Fibroblast of skin of left quadriceps (primary cell): ENCODE data around the gene AOAH.

Experiments used
- DNase-seq, 2 experiments: peaks; one replicate each; pipeline ENCODE4 v3.0.0-alpha.2; 2013; ENCODE audit warnings: low read depth in 2 of 2

The AOAH gene, protein sequence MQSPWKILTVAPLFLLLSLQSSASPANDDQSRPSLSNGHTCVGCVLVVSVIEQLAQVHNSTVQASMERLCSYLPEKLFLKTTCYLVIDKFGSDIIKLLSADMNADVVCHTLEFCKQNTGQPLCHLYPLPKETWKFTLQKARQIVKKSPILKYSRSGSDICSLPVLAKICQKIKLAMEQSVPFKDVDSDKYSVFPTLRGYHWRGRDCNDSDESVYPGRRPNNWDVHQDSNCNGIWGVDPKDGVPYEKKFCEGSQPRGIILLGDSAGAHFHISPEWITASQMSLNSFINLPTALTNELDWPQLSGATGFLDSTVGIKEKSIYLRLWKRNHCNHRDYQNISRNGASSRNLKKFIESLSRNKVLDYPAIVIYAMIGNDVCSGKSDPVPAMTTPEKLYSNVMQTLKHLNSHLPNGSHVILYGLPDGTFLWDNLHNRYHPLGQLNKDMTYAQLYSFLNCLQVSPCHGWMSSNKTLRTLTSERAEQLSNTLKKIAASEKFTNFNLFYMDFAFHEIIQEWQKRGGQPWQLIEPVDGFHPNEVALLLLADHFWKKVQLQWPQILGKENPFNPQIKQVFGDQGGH

DNA sequence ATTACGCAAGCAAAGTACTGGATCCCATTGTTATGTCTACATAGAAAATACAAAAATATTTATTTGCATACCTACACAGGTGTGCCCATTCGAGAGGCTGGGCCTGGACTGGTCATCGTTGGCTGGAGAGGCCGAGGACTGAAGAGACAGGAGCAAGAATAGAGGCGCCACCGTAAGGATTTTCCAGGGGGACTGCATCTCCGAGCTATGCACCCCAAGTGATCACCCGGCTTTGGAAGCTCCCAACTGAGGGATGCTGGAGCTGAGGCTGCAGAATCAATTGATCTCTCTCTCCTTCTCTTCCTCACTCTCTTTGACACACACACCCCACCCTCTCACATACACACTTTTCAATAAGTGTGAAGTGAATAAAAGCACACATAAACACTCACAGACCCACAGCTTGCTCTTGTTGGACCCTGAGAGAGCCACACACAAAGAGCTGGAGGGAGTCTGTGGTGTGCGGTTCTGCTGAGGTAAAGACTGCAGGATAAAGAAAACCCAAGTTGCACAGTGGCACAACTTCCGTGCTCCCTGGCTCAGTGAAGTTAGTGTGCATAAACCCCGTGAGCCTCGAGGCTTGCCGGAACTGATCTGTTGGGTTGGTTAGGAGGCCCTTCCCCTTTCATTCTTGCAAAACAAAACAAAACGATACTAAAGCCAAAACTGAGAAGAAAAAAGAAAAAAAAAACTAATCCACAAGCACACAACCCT is at the start of gene AOAH:
Gene AOAH, minus strand, starts transcription at position 544 of the 714 bp plus-strand sequence. Its CDS starts 346 bp downstream, at position 198.
- DNase-seq: no peak

DNA sequence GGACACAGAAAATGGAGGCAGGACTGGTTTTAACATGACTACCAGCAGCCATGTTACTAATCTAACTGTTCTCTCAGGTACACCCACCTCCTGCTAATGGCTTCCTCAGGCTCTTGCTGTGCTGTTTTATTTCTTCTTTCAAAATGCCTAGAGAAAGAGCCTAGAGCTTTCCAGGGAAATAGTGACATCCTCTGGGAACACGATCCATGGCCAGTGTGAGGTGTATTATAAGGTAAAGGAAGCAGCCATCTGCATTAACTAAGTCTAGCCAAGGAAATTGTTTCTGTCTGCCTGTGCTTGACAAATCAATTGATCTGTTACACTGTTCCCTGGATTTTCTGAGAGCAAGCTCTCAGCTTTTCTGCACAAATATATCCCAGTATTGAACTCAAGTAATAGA is 42.2 kb upstream of the AOAH start:
- no peak for DNase-seq

DNA sequence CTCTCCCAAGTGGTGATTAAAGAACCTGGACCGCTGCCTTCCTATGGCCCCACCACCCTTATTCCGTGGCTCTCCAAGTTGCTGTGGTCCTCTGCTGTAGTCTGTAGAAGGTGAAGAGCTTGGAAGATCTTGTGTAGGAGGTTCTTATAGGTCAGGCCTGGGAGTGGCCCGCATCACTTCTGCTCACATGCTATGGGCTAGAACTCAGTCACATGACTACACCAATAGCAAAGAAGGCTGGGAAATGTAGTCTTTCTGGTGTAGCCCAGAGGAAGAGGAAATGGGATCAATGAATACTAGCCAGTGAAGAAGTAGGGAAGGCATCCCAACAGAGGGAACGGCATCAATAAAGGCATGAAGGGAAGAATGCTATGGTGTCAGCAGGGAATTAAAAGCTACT is 41.3 kb upstream of the AOAH start:
- DNase-seq: no peak

DNA sequence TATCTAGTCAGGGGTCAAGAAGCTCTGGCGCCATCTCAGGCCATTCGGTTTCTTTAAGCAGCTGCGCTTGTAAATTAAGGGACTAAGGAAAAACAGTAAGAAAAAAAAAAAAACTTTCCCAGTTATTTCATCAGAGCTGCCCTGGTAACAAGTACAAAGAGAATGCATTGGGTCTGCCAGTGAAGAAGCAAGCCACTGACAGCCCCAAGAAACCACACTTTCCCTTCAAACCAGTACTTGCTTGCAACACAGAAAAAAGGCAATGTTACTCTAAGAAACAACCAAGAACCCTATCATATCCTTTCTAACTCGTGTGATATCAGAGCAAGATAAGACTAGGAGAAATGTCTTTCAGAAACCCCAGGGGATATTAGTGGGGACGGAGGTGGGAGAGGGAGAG is 40.6 kb upstream of the AOAH start:
- DNase-seq: no peak

DNA sequence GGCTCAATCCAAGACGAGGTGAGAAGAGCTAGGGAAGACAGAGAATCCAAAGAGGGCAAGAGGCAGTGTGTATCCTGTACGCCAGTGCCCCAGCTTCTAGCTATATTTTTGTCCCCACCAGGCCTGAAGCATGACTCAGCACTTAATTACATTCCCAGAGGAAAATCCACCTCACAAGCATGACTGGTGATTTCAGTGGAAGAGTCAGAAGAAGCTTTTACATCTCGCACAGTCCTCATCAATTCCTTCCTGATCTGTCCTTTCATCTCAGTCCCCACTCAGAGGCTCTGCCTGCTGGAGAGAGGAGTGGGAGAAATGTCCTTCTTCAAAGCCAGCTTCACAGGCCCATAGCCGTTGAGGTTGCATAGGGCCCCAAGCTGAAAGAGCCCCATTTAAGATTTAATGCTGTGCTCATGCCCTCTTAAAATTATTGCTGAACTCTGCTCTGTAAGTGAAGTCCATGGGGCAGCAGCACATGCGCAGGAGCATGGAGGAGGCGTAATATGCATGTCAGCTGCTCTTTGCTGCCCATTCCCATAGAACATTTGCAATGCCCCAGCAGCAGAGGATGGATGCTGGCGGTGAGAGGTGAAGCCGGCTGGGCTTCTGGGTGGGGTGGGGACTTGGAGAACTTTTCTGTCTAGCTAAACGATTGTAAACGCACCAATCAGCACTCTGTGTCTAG is 39.0 kb upstream of the AOAH start:
- DNase-seq: no peak

GRCh38 chr7:36762394-36762793 is 38.1 kb upstream of the AOAH start:
- DNase-seq: no peak

DNA sequence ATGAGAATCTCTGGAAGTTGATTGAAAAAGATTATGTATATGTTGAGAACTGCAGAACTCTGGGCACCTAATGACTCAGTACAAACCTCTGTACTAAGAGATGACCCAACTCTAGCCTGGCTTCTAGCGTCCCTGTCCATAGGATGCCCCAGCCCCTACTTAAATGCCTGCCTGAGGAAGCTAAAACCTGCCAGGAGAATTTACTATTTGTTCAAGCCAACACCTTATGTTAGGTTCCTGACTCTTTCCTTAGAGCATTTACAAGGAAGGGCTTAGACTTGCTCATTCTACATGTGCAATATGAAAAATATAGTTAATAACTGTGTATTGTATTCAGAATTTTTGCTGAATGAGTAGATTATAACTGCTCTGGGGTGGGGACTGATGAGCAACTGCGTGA is 37.5 kb upstream of the AOAH start:
- no peak for DNase-seq

GRCh38 chr7:36760856-36761762 is 36.8 kb upstream of the AOAH start:
- DNase-seq: no peak

DNA sequence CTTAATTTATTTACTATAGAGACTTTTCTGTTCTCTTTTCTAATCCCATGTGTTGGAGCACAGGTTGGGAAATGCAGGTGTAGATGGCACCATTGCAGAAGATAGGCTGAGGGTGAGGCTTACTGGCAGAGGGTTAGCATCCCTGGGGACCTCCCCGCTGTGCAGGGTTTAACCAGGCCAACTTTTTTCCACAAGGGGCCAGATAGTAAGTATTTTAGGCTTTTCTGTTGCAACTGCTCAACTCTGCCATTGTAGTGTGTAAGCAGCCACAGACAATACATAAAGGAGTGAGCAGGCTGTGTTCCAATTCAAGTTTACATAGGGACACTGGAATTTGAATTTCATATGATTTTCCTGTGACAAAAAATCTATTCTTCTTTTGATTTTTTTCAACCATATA is 34.6 kb upstream of the AOAH start:
- DNase-seq: no peak

GRCh38 chr7:36755484-36755883 is 31.2 kb upstream of the AOAH start:
- DNase-seq: no peak

GRCh38 chr7:36752026-36752711 is 27.9 kb upstream of the AOAH start:
- DNase-seq: no peak

- no peak for DNase-seq
Observed at GRCh38 chr7:36750451-36750850, 26.2 kb upstream of the AOAH start.

DNA sequence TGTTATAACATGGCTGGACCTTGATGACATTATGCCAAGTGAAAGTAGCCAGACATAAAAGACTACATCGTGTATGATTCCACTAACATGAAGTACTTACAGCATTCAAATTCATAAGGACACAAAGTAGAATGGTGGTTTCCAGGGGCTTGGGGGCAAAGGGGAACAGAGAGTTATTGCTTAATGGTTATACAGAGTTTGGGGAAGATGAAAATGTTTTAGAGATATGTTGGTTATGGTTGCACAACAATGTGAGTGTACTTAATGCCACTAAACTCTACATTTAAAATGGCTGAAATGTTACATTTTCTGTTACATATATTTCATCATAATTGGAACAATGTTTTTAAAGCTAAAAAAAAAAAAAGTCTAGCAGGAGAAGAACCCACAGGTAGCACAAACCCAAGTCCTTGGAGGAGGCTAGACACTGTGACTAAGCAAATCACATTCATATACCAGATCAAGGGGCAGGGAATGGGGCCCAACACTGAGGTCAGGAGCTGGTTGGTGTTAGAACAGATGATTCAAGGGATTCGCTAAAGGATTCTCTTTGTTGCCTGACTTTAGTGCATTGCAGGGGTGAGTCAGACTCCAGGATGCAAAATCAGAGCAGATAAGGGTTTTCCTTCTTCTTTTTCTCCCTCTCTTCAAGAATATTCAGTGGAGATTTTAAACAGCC is 25.1 kb upstream of the AOAH start:
- no peak for DNase-seq

- DNase-seq: no peak
Observed at GRCh38 chr7:36748017-36748487, 23.8 kb upstream of the AOAH start.

DNA sequence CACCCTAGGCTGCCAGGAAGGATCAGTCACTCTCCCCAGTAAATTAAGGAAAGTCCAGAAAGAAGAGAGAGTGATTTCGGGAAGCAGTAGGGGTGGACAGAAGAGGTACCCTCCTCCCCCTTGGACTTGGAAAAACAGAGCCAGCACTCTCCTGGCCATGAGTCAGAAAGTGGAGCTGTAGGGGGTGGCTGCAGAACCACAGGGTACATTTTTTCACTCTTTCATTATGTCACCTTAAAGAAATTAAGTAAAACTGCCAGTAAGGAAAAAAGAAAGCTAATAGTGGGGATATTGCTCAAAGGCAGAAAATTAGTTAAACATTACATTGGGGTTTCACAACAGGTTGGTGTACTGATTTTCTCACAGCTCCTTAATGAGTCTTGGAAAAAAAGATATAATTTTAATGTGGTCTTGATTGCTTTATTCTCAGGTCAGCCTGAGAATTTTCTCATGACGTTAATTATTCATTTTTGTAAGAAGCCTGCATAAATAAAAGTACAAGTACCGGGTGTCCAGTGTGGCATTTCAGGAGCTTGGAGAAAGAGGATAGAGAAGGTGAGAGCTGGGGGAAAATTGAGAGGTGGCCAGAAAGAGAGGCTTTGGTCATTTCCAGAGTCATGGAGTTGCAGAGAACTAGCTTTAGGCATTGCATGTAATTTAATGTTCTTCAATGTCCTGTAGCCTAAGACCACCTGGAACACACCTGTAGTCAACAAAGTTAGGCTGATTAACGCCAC is 23.2 kb upstream of the AOAH start:
- DNase-seq: no peak

- DNase-seq: no peak
Observed at GRCh38 chr7:36746347-36746746, 22.1 kb upstream of the AOAH start.

- no peak for DNase-seq
Observed at GRCh38 chr7:36742911-36743775, 18.8 kb upstream of the AOAH start.

GRCh38 chr7:36741866-36742265 is 17.6 kb upstream of the AOAH start:
- DNase-seq: no peak
